ENCODE data around the gene PIGQ.

Gene PIGQ

GRCh38 chr16:624526-625070 is 54.8 kb downstream of the PIGQ start:
- Histone ChIP-seq H3K27me3 (ENCODE audit: insufficient read depth, low read depth, severe bottlenecking) (no peaks in the 10 kb centered on the region), H3K36me3 (peaks cover 41% of the 10 kb centered on the region), H3K4me3 (ENCODE audit: low read depth, low read length) (no peak overlapping the region), H3K27ac (no peak overlapping the region), H3K9me3 (ENCODE audit: severe bottlenecking) (no peaks in the 10 kb centered on the region)
- TF ChIP-seq CTCF (IDR thresholded peaks at IDR 0.05; ENCODE audit: low read depth, low read length): no peak
- no peak for DNase-seq

GRCh38 chr16:625117-625976 is 55.6 kb downstream of the PIGQ start:
- Histone ChIP-seq H3K36me3 (peaks cover 35% of the 10 kb centered on the region), H3K4me3 (ENCODE audit: low read depth, low read length) (no peak overlapping the region), H3K27me3 (ENCODE audit: insufficient read depth, low read depth, severe bottlenecking) (no peaks in the 10 kb centered on the region), H3K27ac (no peak overlapping the region), H3K9me3 (ENCODE audit: severe bottlenecking) (no peaks in the 10 kb centered on the region)
- TF ChIP-seq CTCF (IDR thresholded peaks at IDR 0.05; ENCODE audit: low read depth, low read length): no peak
- no peak for DNase-seq

- Histone ChIP-seq H3K36me3 (peaks cover 35% of the 10 kb centered on the region), H3K9me3 (ENCODE audit: severe bottlenecking) (no peaks in the 10 kb centered on the region), H3K4me3 (ENCODE audit: low read depth, low read length) (no peak overlapping the region), H3K27ac (no peak overlapping the region), H3K27me3 (ENCODE audit: insufficient read depth, low read depth, severe bottlenecking) (no peaks in the 10 kb centered on the region)
- no peak for DNase-seq
- no peak for TF ChIP-seq CTCF (IDR thresholded peaks at IDR 0.05; ENCODE audit: low read depth, low read length)
Measured at GRCh38 chr16:625977-626765, 56.4 kb downstream of the PIGQ start.

GRCh38 chr16:626787-627453 is 57.2 kb downstream of the PIGQ start:
- H3K27ac ChIP-seq: no peak overlapping the region
- DNase-seq: no peak

More at GRCh38 chr16:626787-627453, 57.2 kb downstream of the PIGQ start:
- Histone ChIP-seq H3K4me3 (ENCODE audit: low read depth, low read length) (no peak overlapping the region), H3K36me3 (peaks cover 35% of the 10 kb centered on the region), H3K9me3 (ENCODE audit: severe bottlenecking) (no peaks in the 10 kb centered on the region), H3K27me3 (ENCODE audit: insufficient read depth, low read depth, severe bottlenecking) (no peaks in the 10 kb centered on the region)
- no peak for TF ChIP-seq CTCF (IDR thresholded peaks at IDR 0.05; ENCODE audit: low read depth, low read length)
